ENCODE measurements around the gene VNN1.

DNA sequence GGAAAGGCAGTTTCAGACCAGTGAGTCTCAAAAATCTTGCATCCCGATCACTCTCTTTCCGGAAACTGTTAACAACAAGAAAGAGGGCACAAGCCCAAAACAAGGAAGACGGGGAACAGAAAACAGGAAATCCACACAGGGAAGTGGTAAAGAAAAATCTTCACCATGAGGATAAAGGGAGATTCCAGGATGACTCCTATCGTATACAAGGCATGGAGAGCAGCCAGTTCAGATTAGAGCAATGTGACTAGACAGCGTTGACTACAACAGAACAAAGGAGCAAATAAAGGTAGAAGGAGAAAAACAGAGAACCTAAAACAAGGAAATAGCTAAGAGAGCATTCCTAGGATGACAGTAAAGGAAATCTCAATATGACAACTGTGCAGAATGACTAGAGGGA is 26.5 kb downstream of the VNN1 start:
- TF ChIP-seq, protein P1, sequence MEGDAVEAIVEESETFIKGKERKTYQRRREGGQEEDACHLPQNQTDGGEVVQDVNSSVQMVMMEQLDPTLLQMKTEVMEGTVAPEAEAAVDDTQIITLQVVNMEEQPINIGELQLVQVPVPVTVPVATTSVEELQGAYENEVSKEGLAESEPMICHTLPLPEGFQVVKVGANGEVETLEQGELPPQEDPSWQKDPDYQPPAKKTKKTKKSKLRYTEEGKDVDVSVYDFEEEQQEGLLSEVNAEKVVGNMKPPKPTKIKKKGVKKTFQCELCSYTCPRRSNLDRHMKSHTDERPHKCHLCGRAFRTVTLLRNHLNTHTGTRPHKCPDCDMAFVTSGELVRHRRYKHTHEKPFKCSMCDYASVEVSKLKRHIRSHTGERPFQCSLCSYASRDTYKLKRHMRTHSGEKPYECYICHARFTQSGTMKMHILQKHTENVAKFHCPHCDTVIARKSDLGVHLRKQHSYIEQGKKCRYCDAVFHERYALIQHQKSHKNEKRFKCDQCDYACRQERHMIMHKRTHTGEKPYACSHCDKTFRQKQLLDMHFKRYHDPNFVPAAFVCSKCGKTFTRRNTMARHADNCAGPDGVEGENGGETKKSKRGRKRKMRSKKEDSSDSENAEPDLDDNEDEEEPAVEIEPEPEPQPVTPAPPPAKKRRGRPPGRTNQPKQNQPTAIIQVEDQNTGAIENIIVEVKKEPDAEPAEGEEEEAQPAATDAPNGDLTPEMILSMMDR (conservative IDR thresholded peaks at IDR 0.05), result no peak
- no peak for TF ChIP-seq ZFX (IDR thresholded peaks at IDR 0.05)

Measured in C4-2B (cell line).